Measurements from ENCODE around the gene PKHD1.

The PKHD1 gene

DNA sequence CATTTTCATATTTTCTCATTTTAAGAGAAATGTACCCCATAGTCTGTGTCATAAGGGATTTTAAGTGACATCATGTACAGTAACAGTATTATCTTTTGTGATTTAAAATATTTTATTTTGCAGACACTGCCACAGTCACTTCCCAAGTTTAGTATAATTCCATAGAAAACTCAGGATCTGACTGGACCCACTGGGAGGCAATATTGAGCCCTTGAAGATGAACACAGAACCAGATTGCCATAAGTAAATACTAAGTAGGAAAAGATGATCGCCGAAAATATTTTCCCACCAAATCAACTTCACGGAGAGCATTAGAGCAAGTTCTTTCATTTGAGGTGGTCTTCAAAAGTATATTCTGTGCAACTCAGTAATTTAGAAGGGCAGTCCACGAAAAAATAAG, 17.6 kb upstream of the PKHD1 start:
- no peak for DNase-seq

DNA sequence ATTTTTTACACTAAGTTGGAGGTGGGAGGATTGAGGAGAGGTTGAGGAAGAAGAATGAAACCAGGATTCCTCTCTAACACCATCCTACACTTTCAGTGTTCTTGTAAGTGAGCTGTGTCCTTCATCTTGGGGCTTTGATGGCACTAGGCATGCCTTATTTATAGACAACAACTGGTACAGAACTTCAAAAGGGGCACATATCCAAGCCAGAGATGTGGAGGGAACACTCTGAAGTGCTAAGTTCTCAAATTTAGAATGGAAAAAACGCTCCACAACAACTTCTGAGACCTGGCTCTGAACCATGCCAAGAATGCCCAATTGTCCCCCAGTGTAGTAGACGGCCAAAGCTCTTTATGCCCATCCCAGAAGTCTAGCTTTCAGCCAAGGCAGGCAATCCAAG, 16.2 kb upstream of the PKHD1 start:
- no peak for DNase-seq

- DNase-seq, result no peak
These were observed 15.0 kb upstream of the PKHD1 start for GRCh38 chr6:52102405-52102804.

DNA sequence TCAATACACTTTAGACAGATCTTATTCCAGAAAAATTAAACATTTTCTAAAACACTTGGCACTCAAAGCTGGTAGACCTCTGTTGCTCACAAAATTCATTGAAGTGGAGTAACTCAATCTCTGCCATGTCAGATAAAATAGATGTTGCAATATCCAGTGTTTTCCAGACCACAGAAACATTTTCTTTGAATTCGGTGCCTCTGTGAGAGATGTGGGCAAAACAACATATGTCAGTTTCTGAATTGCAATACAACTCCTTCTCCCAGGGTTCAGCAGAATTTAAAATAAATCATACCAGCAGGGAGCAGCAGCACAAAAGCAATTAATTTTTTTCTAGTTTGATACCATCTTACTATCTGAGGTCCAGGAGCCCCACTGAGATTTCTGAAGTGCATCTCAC, 11.3 kb upstream of the PKHD1 start:
- no peak for DNase-seq

GRCh38 chr6:52089758-52090348, 2.4 kb upstream of the PKHD1 start:
- no peak for DNase-seq

DNA sequence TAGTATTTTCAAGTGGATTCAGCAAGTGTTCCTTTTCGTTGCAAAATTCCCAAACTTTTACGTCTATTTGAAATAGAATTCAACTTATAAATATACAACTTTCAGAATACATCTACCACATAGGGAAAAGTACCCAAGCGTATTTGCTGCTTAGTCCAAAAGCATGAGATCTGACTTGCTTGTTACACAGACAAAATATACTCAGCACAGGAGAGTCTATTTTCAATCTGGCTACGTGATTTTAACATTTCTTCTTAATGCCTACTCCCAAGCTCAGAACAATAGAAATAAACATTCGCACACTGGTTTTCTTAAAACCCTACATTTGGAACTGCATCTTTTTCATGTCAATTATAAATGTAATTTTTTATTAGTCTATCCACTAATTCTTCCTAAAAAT, 672 bp downstream of the PKHD1 start:
- no peak for DNase-seq

DNA sequence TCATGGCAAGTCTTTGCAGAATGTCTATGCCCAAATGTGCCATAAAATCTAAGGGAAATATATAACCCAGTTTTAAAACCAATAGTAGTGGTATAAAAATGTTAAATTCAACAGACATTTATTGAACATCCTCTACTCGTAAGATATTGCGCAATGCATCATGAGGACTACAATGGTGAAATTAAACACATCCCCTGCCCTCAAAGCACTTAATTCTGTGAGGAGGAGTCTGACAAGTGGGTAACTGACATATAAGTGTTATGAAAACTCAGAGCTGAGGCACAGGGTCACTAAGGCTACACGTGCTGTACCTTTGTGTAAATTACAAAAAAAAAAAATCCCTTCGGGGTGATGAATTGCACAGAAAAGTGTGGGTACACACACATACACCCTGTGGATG, 6.2 kb downstream of the PKHD1 start:
- no peak for DNase-seq

DNA sequence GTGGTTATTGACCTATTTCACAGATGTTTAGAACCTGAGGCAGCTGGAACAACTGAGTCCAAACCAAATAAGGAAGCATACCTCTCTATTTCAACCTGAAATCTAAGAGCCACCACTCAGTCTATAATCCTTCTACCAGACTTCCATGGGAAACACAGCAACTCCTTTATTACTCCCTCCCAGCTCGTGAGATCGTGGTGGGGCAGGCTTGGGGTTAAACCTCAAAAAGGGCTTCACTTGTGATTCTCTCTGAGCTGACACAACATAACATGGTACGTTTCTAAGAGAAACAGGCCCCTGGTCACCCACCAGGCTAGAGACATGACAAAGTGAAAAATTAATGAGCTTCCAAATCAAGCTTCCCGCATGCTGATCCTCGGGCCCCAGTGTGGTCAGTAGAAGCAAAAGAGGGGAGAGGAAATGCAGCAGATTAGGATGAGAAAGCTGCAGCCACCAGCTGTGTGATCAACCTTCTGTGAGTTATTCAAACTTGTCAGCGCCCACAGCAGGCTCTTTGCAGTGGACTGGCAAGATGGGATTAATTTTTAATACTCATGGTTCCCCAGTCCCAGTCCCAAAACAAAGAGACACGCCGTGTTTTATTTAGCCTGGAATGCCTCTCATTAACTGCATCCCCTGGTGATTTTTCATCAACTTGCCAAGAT, 9.3 kb downstream of the PKHD1 start:
- DNase-seq, result no peak

DNA sequence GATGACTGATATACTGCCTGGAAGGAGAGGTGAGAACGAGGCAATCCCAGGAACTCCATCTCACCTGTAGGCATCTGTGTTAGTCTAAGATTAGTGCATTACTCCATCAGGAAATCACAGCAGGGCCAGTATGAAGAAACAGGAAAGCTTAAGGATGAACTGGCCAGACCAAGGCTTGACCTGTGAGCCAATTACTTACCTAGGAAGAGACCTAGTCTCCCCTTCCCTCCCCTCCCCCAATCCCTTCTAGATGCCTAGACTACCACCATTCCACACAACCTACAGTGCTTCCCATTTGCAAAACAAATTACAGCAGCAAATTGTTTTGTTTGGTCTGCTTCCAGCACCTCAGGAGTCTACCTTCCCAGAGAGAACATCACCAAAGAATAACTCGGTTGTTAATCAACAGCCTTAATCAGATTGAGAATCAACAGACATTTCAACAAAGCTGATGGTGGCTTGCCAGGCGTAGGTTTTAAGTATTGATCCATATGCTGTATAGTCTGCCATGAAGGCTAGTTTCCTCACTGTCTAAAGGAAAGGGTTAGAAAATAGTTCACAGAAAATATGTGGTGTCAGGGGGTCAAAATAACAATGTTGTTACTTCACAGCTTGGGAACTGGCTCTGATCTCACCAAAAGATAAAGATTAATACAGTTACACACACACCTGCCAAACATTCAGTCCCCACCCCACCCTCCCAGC, 10.1 kb downstream of the PKHD1 start:
- DNase-seq, result no peak

DNA sequence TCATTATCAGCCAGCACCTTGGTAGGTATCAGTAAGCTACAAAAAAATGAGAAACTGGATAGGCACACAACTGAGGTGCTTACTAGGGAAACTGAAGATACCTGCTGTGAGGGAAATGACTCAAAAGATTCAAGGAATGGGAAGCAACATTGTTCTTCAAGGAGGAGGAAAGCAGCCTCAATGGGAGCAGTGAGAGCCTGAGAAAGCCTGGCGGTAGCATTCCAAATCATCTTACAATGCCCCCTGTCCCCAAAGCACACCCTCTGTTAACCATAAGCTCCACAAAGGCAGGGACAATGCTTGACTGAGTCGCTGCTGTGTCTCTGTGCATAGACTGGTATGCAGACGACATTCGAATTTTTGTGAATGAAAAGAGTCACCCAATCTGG, 10.6 kb downstream of the PKHD1 start:
- no peak for DNase-seq

DNA sequence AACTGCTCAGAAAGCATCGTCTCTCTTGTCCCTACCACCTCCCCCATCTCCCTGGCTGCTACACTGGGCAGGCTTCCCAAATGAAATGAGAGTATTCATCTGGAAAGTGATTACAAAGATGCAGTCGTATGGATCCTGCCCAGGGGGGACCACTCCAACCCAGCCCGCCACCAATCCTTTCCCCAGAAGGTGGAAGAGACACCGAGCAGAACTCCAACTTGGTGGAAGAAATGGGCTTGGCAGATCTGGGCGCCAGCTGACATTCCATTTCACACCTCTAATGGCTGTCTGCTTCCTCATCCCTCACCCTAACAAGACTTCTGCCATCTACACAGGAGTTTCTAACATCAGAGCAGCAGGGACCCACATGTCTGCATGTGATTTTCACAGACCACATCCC, 12.7 kb downstream of the PKHD1 start:
- DNase-seq, result no peak

- DNase-seq, result no peak
These were observed 13.3 kb downstream of the PKHD1 start for GRCh38 chr6:52074155-52074554.

GRCh38 chr6:52065621-52066020, 21.8 kb downstream of the PKHD1 start:
- no peak for DNase-seq

DNA sequence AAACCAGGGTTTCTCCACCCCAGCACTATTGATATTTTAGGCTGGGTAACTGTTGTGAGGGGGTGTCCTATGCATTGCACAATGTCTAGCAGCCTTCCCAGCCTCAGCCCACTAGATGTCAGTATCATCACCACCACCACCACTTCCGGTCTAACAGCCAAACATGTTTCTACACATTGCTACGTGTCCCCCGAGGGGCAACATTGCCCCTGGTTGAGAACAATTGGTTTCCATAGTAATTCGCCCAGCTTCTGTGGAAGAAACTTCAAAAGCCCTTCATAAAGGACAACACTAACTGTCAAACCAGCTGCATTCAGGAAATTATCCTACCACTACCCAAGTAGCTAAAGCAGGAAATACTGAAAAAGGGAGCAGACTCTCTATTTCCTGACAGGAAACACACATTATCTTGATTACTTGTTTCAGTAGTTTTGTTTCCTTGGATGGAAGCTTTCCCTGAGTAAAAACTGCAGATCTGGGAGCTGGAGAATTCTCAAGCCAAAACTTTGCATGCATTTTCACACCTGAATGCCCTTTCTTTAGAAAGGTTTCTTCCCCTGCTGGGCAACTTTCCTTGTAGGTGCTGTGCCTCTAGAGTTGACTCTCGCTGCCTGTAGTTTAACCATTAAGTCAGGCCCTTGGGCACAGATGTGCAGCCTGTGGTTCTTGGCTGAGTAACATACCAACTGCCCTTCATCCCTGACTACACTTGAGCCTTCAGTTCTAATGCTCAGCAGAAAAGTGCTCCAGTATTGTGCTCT, 23.6 kb downstream of the PKHD1 start:
- peak; percentile 50 for DNase-seq

DNA sequence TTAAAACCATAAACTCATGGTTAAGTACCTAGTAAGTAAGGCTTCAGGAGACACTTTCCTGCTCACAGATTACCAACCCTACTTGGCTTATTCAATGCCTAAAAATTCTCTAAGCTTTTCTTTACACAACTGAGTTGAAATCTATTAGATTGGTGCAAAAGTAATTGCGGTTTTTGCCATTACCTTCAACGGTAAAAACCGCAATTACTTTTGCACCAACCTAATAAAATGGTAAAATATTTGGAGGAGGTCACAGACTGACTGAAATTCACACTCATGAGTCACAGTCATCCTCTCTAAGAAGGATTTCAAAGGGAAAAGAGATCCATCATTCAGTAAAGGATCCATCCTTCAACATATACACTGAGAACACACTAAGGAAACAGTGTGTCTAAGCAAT, 25.9 kb downstream of the PKHD1 start:
- no peak for DNase-seq

DNA sequence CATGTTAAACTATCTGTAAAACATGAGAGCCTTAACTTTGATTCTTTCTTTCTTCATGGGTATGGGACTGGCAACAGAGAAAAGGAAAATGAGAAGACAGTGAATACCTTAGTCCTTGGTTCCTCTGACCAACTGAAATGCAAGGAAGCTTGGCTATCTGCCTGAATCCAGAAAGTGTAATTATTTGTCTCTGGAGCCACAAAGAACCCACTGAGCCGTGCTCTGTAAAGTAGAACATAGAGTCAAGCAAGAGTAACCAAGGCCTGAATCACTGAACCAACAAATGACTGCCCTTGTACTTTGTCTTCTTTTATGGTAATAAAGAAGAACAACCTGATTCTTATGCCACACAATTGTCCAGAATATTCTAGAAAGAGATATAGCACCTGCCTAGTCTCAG, 27.6 kb downstream of the PKHD1 start:
- DNase-seq, result no peak

DNA sequence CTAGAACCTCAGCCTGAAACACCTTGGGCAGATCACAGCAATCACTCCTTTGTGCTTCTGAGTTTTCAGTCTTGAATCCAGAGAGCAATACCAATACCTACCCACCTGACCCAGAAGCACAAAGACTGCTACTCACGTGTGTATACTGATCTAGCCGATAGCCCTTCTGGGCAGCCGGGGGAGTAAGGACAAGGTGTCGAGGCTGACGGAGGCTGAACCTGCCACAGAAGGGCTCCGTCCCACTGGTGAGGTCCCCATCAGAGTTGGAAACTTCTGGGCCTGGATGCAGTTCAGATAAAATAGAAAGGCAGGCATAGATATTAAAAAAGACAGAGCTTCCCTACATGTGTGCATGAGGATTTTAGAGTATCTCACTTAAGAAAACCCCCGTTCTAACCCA, 32.0 kb downstream of the PKHD1 start:
- DNase-seq, result no peak

- no peak for DNase-seq
These were observed 34.2 kb downstream of the PKHD1 start for GRCh38 chr6:52053038-52053695.

DNA sequence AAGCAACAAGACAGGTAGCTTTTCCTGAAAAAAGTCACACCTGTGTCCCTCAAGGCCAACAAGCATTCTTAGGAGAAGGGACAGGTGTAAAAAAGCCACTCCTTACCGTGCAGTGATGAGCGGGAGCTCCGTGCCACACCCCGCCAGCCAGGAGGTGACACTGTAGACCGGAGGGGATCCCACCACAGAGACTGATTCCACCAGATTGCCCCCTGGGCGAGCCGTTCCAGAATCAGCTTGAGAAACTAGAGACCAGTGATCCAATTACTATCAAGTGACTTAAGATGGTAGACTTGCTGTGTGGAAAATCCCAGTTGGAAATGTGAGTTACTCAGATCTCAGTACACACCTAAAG, 37.4 kb downstream of the PKHD1 start:
- DNase-seq, result no peak

DNA sequence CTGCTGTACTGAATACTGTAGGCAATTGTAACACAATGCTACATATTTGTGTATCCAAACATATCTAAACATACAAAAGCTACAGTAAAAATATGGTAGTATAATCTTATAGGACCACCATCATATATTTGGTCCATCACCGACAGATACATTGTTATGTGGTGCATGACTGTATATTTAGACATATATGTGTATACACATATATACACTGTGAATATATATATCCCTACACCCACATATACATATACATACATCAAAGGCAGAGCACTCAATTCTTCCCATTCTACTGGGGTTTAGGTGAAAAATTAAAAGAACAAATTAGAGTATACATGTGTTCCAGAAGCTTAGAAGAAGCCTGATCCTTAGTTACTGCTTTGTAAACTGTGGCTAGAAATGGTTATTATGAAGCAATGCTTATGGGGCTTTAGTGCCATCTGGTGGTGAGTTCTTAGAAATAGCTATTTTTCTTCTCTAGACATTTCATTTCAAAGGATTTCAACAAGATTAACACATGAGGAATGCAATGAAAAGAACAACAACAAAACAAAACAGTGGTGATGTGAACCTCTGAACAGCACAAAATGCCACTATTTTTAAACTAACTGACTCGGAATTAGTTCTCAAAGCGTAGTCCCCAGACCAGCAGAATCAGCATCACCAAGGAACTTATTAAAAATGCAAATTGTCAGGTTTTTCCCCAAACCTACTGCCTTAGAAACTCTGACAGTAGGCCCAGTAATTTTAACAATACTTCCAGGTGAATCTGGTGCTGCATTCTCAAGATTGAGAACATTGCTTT, 38.0 kb downstream of the PKHD1 start:
- DNase-seq, result peak; percentile 23

- no peak for DNase-seq
These were observed 41.0 kb downstream of the PKHD1 start for GRCh38 chr6:52046456-52046855.

DNA sequence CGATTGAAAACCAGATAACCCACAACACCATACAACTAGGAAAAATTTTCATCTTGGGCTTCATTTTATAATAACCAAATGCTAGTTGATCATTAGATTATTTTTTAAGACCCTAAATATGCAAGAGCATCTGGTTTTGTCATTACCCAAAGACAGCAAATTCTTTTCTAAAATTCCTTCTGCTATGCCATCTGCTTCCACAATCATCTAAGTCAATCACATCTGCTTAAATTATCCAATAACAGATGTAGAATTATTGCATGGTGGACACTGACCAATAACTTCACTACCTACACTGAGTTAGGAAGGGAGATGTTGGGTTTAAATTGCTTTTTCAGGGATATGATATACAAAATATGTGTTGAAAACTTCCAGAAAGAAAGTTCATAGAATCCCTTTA, 41.9 kb downstream of the PKHD1 start:
- no peak for DNase-seq

DNA sequence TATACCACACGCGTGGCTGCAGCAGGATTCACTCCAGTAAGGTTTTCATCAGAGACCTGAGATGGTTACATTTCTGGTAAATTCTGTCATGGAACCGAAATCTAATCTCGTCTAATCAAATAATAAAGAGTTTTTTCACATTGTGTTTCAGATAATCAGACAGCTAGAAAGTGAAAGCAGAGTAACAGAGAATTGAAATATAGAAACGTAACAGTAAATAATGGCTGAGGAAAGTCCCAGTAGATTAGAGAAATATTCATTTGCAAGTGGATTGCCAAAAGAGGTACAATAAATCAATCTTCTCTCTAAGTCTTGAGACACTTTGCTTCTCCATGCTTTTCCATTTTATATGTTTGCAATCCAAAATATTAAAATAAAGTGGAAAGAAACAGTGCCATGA, 42.4 kb downstream of the PKHD1 start:
- no peak for DNase-seq
